ENCODE data around the gene FNDC3B.
"Not testable (repeated sequence)": the region's sequence is repeated elsewhere in the genome, so short reads cannot be mapped to it uniquely, and the experiment has no call there.

Gene FNDC3B

DNA sequence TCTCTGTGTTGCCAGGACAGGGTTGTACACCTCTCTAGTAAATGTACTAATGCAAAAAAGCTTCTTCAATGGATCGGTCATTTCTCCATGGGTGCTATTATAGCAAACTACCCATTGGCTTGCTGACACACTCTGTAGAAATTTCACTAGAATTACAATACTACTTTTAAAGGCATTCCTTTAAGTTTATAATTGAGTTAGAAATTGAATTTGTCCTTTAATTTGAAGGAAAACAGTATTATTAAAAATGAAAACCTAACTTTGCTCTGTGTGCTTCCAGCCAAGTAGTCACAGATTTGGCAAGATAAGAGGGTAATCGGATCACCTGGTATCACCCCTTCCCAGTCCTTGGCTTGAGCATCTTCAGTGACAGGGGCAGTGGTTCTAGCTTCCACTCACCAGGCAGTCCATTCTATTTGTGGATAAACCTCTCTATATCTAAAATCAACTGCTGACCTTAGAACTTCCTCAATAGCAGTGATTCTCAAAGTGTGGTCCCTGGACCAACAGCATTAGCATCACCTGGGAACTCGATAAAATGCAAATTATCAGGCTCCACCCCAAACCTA, 315.6 kb downstream of the FNDC3B start:
- DNase-seq = no peak

DNA sequence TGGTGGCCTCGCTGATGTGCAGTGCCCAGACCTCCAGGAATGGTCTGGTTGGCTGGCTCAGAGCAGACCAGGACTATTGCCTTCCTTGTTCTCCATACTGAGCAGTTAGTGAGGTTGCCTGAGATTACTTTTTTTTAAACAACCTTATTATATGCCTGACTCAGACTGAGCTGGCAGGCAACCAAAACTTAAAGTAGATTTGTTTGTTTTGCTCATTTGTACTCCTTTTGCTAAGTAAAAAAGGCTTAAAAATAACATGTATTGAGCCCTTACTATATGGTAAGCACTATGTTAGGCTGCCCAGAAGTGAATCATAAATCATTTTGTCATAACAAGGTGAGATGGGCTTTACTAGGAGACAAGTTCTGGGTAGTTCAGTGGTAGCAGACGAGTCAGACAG, 316.5 kb downstream of the FNDC3B start:
- DNase-seq = no peak

DNA sequence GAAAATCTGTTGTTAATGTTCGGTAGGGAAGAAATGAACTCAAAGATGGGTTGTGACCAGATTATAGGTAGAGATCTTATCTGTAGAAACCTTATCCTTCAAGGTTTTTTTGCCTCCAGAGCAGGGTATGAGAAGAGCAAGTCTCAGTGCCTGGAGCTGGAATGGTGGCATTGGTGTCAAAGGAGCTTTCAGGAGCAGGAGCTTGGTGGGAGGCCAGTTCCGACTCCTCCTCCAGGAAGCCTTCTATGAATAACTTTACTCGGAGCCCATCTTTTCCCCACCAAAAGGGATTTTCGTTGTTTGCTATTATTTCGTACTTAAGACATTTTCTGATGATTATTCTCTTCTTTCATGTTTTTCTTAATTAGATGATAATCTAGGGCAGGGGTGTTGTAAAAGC, 317.0 kb downstream of the FNDC3B start:
- DNase-seq = no peak

DNA sequence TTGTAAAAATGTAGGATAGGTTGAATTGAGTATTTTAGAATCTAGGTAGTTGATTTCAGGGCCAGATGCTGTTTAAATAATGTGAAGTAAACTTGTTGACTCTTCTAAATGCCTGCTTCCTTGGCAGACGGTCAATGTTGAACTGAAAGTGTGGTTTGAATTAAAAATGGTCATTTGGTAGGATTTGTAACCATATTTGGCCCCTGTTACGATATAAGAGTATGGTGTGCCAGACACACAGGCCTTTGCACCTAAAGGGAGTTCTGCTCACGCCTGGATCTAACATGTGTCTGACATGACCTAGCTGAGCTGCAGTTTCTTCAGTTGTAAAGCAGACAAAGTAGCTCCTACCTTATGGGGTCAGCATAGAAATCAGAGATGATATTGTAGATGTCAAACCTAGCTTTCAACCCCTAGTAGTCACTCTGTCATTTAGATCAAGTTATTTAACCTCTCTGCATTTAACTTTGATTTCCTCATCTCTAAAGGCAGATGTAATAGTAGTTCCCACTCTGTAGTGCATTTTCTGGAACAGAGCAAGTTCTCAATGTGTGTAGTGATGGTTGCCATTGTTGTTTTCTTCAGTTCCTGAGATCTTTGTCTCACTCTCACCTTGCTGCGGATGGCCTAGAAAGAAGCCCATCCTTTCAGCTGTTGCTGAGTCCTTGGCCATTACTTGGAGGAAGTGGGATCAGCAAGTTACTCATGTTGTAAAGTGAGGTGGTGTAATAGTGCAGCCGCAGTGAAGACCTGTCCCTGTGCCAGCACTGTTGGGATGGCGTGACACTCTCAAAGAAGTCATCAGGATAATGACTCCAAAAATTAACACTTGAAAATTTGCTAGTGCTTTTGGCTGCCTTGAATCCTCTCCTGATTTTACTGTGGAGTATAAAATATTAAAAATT, 318.7 kb downstream of the FNDC3B start:
- no peak for DNase-seq

DNA sequence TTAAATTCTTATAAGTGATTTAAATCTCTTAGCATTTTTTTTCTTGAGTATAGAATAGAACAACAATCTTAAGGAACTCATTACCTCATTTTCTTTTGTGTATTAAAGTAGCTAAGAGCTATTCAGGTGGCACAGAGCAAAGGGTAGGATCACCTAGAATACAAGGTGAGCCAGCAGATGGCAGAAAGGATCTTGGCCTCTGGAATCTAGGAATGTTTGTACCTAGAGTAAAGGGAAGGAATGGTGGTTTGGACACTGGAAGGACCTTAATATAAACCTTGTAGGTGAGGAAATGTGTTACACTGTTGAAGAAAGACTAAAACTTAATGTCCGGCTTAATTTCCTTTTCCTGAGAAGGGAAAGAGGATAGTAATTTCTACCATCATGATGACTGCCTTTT, 319.9 kb downstream of the FNDC3B start:
- DNase-seq = no peak

DNA sequence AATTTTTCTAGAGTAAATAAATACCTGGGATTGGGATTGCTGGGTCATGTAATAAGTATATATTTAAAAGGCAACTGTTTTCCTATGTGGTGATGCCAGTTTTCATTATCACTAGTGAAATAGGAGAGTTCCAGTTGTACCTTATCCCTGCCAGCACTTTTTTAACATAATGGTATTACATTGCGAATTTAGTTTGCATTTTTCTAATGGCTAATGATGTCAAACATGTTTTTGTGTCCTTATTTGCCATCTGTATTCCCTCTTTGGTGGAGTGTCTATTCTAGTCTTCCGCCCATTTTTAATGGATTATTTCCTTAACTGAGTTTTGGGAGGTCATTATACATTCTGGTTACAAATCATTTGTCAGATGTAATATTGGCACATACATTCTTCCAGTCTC, 320.6 kb downstream of the FNDC3B start:
- DNase-seq = no peak

DNA sequence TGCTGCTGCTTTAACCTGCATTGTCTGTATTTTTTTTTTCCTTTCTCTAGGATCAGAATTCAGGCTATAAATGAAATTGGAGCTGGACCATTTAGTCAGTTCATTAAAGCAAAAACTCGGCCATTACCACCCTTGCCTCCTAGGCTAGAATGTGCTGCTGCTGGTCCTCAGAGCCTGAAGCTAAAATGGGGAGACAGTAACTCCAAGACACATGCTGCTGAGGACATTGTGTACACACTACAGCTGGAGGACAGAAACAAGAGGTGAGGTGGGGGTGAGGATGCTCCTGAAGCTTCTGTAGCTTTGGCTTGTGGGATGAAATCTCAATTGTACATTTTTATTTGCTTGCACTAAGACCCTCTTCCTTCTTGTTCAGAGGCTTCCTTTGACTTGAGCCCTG, 323.2 kb downstream of the FNDC3B start:
- DNase-seq = no peak

DNA sequence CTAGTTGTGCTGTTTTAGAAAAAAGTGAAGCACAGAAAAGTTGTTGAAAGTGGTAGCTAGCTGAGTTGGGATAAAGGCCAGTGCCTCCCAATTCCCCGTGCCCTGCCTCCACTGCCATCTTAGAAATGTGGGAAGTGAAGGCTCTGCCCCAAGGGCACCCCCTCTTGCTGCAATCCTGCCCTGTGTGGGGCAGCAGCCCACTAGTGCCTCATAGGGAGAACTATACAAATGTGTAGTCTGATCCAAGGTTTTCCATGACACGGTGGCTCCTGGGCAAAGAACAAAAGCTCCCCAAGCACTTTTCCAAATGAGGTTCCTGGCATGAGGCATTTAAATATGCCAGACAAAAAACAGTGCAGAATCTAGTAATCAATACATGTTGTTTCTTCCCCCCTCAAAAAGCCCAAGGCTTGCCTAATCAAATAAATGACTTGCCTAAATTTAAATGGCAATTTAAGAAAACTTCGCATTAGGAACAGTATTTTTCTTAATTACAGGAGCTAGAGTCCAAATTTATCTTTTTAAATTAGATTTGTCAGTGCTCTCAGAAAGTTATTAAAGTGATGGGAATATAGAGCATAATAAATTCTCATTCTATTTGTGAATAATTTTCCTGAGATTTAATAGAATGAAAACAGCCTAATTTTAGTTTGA, 325.1 kb downstream of the FNDC3B start:
- no peak for DNase-seq

DNA sequence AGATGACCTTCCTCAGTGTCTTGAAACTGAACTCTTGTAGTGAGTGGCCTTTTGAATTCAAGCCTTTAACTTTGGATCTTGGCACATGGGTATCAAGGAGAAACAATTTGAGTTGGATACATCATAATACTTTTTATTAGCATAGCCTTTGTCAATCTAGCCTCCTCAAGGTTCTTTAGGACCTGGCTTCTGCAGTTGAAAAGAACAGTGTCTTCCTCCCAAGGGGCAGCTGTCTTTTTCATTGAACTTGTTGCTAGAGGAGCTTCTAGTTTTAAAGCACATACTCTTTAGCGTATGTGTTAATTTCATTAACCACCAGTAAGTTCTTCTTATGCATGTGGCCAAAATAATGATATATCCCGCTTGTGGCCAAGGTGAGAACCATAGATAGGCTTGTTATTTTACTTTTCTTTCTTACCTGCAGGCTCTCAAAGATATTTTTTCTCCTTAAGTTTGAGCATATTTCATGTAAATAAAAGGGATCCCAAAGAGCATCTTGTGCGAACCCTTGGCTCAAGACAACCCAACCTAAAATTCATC, 325.7 kb downstream of the FNDC3B start:
- DNase-seq = no peak

DNA sequence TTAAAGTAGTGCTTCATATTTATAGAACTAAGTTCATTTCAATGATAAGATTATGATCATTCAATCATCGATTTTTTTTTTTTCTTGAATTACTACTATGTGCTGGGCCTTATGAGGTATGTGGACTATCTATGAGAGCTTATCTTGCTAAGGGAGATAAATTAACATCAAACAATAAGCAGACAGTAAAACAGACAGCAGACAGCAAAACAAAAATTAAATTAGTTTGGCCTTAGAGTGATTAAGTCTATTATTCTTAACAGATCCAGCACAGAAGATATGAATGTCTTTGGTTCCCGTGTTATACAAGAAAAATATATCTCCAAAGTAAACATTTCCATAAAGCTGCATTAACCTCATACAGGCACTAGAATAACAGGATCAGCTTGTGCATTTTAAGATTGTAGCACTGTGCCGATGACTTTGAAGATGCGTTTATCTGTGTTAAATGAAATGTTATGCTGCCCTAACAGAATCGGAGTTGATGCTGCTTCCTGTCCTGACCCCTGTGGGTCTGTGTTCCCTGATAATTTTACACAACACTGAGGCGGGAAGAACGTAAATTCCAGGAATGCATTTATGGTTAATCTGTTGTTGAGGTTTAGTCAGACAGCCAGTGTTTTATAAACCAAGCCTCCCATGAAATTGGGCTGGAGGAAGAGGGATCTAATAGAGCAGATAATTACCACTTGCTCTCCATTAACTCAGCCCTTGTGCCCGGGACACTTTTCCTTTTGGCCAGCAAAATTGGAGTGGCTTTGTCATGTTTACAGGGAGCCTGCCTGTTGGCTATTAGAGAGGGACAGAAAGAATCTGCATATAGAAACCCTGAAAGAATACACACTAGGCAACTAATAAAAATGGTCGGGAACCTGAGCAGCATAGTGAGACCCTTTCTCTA, 328.1 kb downstream of the FNDC3B start:
- no peak for DNase-seq

DNA sequence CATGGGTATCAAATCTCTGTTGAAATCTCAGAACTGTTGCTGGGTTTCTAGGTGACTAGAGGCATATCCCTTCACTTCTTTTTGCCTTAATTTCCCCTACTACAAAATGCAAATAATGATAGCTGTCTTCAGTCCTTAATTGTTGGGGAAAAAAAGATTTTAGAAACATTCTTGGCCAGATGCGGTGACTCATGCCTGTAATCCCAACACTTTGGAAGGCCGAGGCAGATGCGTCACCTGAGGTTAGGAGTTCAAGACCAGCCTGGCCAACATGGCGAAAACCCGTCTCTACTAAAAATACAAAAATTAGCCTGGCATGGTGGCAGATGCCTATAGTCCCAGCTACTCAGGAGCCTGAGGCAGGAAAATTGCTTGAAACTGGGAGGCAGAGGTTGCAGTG, 329.2 kb downstream of the FNDC3B start:
- DNase-seq = not testable (repeated sequence)

DNA sequence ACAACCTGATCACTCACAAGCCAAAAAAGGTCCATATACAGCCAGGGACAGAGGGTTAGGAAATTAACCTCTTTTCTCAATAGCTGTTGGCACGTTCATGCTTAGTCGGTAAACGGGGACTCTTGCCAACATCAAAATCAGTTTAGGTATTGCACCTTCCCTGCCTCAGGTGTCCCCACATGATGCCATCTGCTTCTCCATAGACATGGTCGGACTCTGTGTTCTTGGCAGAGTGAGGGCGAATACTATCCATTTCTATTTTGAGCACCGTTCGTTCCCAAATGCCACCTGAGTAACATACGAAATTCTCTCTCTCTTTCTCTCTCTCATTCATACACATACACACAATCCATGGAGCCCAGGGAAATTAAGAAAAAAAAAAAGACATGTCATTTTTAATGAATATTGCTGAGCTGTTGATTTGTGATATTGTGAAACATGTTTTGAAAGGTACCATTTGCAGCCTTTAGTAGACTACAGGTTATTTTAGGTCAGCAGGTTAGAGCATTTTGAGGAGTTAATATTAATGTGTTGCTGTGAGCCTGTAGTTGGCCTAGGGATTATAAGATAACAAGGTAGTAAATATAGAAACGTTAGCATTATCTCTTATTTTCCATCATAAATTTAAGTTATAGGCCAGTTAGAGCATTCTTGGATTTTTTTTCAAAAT, 330.3 kb downstream of the FNDC3B start:
- DNase-seq = no peak

DNA sequence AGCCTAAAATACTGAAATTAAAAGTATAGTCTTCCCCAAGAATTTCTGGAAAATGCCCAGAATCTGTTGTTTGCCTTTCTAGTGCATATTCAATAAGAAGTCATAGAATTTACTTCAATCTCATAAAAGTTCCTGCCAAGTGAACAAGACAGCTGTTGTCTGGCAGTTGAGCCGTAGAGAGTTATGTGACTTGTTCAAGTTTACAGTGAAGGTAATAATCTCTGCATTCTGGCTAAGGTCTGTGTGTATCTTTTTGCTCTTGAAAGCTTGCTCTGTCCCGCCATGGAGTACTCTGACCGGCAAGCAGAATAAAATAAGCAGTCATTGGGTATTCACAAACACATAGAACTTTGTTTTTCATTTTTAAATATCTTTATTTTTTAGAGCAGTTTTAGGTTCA, 331.0 kb downstream of the FNDC3B start:
- no peak for DNase-seq

DNA sequence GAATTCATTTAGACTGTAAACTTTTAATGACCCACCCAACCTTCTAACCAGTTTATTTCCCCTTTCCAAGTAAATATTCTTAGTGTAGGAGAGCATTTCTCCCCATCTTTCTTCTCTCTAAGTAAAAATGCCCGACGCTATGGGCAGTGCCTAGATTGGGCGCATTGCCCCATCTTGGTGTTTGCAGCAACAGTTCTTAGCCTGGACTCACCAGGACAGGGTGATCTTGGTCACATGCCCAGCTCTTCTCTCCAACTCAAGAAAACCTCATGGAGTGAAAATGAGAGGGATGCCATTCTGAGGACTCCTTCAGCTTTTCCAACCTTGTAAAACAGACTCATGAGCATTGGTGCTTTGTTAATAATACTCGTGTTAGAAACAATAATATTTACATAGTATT, 332.2 kb downstream of the FNDC3B start:
- no peak for DNase-seq

DNA sequence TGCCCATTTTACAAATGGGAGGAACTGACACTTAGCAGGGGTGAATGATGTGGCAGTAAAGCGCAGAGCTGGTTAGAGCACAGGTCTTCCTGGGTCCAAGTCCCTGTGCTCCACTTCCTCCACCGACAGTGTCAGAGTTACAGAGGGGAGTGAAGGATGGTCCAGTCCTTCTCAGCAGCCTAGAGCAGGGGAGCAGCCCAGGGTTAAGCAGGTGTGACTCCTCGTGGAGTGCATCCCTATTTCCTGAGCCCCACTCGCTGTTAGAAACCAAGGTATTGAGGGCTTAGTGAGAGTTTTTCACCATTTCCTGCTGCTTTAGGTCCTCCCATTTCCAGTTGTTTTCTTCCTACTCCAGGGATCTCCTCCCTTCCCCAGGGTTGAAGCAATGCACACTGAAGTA, 333.5 kb downstream of the FNDC3B start:
- DNase-seq = no peak

DNA sequence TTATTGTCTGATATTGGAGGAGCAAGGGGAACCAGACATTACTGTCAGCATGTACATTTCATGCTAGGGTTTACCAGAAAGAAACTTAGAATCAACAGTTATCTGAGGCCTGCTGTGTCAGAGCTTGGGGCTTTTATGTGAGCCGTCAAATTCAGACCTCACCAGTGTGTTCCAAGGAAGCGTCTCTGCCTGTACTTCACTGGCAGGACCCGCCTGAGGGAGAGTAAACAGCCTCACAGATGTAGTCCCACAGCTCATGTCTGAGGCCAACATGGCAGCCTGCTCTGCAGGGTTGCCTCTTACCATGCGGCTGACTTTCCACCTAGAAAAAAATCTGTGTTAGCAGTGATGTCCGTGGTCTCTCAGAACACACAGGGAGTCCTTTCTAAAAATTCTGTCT, 334.5 kb downstream of the FNDC3B start:
- DNase-seq = no peak

DNA sequence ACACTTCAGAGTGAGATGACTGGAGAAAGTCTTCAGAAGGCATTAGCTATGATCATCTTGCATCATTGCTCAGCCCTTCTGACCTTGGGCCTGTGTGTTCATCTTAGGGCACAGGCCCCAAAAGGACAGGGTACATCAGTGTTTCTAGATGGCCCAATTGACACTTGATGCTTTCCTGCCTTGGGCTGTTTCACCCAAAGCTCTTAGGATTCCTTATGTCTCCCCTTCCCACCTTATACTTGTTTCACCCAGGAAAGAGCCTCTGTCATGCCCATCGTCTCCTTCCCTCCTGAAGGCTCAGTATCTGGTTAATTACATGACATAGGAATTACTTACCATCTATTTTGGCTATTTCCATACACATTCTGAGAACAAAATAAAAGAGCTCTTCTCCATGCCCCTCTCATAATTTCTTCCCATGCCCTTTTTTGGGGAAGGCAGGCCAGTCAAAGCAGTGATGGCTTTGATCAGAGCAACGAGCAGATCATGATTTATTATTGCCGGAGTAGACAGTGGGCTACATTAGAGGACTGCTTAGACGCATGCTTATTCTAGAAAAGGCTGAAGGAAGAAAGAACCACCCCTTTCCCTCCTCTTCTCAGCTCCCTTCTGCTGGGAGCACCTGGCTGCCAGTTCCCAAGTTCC, 335.9 kb downstream of the FNDC3B start:
- DNase-seq = no peak

DNA sequence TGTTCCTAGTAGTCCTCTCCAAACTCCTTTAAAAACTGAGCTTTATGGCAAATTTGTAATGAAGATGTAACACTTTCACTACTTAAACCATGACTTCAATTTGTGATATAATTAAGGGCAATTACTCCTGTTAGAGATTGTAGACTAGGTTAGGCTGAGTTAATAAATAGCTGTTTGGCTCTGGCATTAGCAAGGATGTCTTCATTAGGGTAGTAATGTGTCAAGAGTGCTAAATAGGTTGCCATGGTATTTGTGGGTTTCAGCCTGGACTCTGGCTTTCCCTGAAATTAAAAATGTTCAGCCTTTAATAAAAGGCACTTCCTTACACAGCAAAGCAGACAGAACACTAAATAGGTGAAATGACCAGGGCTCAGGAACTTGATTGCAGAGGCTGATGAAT, 337.0 kb downstream of the FNDC3B start:
- DNase-seq = no peak

DNA sequence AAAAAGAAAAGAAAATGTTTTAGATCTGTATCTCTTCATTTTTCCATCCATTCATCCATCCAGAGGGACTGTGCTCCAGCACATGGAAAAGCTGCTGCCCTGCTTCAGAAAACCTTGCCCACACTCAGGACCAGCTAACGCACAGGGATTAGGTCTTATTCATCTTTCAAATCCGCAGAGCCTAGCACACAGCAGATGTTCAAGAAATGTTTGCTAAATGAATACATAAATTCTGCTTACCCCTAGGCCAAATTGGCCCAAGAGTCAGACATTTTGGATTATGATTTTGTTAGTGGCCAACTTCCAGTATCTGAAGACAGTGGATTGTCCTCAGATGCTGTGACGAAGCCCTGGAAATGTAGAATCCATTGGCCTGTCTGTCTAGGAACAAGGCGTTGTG, 337.5 kb downstream of the FNDC3B start:
- no peak for DNase-seq

DNA sequence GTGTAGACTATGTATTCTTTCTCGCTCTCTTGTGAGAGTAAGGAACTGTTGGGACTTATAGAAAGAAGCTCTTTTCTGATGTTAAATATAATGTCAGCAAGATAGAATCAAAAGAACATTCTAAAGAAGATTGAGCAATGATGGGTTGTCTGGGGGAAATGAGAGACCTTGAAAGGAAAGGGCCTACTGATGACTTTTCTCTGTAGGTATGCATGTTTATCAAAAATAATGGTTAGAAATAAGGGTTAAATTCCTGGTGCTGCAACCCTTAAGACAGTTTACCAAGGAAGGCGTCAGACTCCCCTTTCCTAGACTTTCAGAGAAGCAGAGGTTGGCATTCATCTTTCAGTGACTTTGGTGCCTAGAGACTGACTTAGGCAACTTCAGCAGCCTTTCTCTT, 339.1 kb downstream of the FNDC3B start:
- DNase-seq = no peak

DNA sequence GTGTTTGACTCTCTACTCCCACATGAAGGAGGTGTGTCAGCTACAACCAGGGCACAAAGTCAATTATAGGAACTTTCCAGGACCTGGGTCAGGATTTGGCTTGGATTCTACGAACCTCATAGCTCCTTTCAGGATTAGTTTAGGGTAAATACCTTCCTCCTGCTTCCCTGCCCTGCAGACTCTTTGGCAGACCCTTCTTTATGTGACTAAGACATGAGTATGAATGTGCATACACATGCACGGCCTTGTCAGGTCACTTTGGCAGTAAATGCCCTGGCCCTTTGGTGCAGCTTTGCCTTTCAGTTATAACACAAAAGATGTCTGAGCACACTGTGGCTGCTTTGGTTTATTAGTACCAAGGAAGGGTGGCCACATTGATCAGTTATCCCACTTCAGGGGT, 340.0 kb downstream of the FNDC3B start:
- no peak for DNase-seq

DNA sequence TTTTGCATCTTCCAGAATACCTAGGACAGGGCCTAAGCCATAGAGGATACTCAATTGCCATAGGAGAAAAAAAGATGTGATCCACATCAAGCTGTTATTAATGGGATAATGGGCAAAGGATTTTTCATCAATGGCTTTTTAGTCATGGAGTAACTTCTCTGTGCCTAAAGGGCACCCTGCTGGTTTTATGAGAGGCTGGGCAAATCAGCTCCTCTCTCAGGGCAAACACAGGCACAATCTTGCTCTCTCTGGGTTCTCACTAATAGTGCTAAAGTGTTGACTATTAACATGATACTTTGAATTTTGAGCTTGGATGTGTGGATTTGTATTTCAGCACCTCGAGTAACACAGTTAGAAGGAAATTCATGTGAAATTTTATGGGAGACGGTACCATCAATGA, 341.3 kb downstream of the FNDC3B start:
- DNase-seq = no peak
